Measurements from ENCODE around the gene RP9.

RP9 gene

GRCh38 chr7:33070831-33071230 lies 38.4 kb downstream of the RP9 start:
- TF ChIP-seq, protein P1, sequence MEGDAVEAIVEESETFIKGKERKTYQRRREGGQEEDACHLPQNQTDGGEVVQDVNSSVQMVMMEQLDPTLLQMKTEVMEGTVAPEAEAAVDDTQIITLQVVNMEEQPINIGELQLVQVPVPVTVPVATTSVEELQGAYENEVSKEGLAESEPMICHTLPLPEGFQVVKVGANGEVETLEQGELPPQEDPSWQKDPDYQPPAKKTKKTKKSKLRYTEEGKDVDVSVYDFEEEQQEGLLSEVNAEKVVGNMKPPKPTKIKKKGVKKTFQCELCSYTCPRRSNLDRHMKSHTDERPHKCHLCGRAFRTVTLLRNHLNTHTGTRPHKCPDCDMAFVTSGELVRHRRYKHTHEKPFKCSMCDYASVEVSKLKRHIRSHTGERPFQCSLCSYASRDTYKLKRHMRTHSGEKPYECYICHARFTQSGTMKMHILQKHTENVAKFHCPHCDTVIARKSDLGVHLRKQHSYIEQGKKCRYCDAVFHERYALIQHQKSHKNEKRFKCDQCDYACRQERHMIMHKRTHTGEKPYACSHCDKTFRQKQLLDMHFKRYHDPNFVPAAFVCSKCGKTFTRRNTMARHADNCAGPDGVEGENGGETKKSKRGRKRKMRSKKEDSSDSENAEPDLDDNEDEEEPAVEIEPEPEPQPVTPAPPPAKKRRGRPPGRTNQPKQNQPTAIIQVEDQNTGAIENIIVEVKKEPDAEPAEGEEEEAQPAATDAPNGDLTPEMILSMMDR (IDR thresholded peaks at IDR 0.05; ENCODE audit: low read depth, low read length, missing control alignments), result no peak
- in situ Hi-C loops (cut with HindIII; ENCODE audit: low sequenced_read_pairs), result no loop called here
- H3K4me3 ChIP-seq (ENCODE audit: low read depth, low read length), result no peak overlapping the region
- DNase-seq (ENCODE audit: low read depth), result no peak

DNA sequence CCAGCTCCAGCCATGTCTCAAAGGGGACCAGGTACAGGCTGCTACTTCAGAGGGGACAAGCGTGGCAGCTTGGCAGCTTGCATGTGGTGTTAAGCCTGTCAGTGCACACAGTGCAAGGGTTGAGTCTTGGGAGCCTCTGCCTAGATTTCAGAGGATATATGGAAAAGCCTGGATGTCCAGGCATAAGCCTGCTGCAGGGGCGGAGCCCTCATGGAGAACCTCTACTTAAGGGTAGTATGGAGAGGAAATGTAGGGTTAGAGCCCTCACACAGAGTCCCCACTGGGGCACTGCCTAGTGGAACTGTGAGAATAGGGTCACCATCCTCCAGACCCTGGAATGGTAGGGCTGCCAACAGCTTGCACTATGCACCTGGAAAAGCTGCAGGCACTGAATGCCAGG lies 38.9 kb downstream of the RP9 start:
- no peak for DNase-seq (ENCODE audit: low read depth)
- in situ Hi-C loops (cut with HindIII; ENCODE audit: low sequenced_read_pairs), result no loop called here
- H3K4me3 ChIP-seq (ENCODE audit: low read depth, low read length), result no peak overlapping the region
- TF ChIP-seq, protein P1 (IDR thresholded peaks at IDR 0.05; ENCODE audit: low read depth, low read length, missing control alignments), result no peak

- TF ChIP-seq, protein P1 (IDR thresholded peaks at IDR 0.05; ENCODE audit: low read depth, low read length, missing control alignments), result no peak
- no peak overlapping the region for H3K4me3 ChIP-seq (ENCODE audit: low read depth, low read length)
- in situ Hi-C loops (cut with HindIII; ENCODE audit: low sequenced_read_pairs), result no loop called here
- DNase-seq (ENCODE audit: low read depth), result no peak
Measured at GRCh38 chr7:33067921-33068320, 41.3 kb downstream of the RP9 start.

DNA sequence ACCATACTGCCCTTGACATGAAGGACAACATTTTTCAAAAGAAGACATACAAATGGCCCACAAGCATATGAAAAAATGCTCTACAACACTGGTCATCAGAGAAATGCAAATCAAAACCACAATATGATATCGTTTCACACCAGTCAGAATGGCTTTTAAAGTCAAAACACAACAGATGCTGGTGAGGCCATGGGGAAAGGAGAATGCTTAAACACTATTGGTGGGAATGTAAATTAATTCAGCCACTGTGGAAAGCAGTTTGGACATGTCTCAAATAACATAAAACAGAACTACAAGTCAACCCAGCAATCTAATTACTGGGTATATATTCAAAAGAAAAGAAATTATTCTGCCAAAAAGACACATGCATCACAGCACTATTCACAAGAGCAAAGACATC lies 42.4 kb downstream of the RP9 start:
- DNase-seq (ENCODE audit: low read depth), result no peak
- in situ Hi-C loops (cut with HindIII; ENCODE audit: low sequenced_read_pairs), result no loop called here
- TF ChIP-seq, protein P1 (IDR thresholded peaks at IDR 0.05; ENCODE audit: low read depth, low read length, missing control alignments), result no peak
- H3K4me3 ChIP-seq (ENCODE audit: low read depth, low read length), result no peak overlapping the region

GRCh38 chr7:33065981-33066380 lies 43.2 kb downstream of the RP9 start:
- no peak overlapping the region for H3K4me3 ChIP-seq (ENCODE audit: low read depth, low read length)
- TF ChIP-seq, protein P1 (IDR thresholded peaks at IDR 0.05; ENCODE audit: low read depth, low read length, missing control alignments), result no peak
- no peak for DNase-seq (ENCODE audit: low read depth)
- in situ Hi-C loops (cut with HindIII; ENCODE audit: low sequenced_read_pairs), result no loop called here

- DNase-seq (ENCODE audit: low read depth), result peak; percentile 86
- in situ Hi-C loops (cut with HindIII; ENCODE audit: low sequenced_read_pairs), result no loop called here
- TF ChIP-seq, protein P1 (IDR thresholded peaks at IDR 0.05; ENCODE audit: low read depth, low read length, missing control alignments), result no peak
- H3K4me3 ChIP-seq (ENCODE audit: low read depth, low read length), result peak overlapping the region; percentile 80
Measured at GRCh38 chr7:33062782-33063443, 46.3 kb downstream of the RP9 start.
